Activated CD8-positive, alpha-beta T cell treated with anti-CD3 and anti-CD28 coated beads for 36 hours (primary cell): ENCODE data around the gene NWD2. TPM values are rescaled to one million over a fixed set of nuclear protein-coding genes. Genes with fewer than 3 reads are reported as not detected.

Experiments
- ATAC-seq: fragments of 200-7000 bp; cut with Tn5 transposase; one replicate; pipeline ENCODE4 v1.10.0; 2021; ENCODE audit warnings: mild to moderate bottlenecking, moderate library complexity
- CTCF ChIA-PET: fragments of 350-600 bp; sonication (Branson Sonifier 250); formaldehyde crosslinking; loops from one replicate; lab custom pipeline; 2021; ENCODE audit warnings: antibody characterized with exemption; lab: Charles Lee
- POLR2A ChIA-PET: fragments of 350-600 bp; sonication (Branson Sonifier 250); formaldehyde crosslinking; loops from one replicate; lab custom pipeline; 2021; ENCODE audit warnings: antibody characterized with exemption; lab: Charles Lee
- DNase-seq: peaks from one replicate; pipeline ENCODE4 v3.0.0-alpha.2; 2020
- H3K27ac Mint-ChIP-seq: one replicate; pipeline ENCODE4 v1.8.0; 2021; ENCODE audit warnings: mild to moderate bottlenecking, mixed read lengths
- H3K27me3 Mint-ChIP-seq: one replicate; pipeline ENCODE4 v1.8.0; 2021; ENCODE audit warnings: mixed read lengths
- H3K36me3 Mint-ChIP-seq: one replicate; pipeline ENCODE4 v1.8.0; 2021; ENCODE audit warnings: low read depth, mixed read lengths
- H3K4me1 Mint-ChIP-seq: one replicate; pipeline ENCODE4 v1.8.0; 2021; ENCODE audit warnings: low read depth, mixed read lengths
- H3K4me3 Mint-ChIP-seq: one replicate; pipeline ENCODE4 v1.8.0; 2021; ENCODE audit warnings: mild to moderate bottlenecking, moderate library complexity, mixed read lengths
- H3K9me3 Mint-ChIP-seq: one replicate; pipeline ENCODE4 v1.8.0; 2021; ENCODE audit warnings: mixed read lengths
- CTCF ChIP-seq: fragments of 200-600 bp; IDR thresholded peaks from one replicate; pipeline ENCODE4 v1.8.0; 2022; ENCODE audit warnings: antibody characterized with exemption, mild to moderate bottlenecking
- intact Hi-C: fragments of 100-400 bp; cut with micrococcal nuclease; formaldehyde crosslinking; loops from one replicate; pipeline ENCODE4 v1.10.0; 2022
- total RNA-seq, 2 experiments: library from RNA; stranded (reverse); gene quantifications; one replicate each; pipeline ENCODE4 v1.2.3, GENCODE V29; 2021

NWD2 gene
- total RNA-seq, 2 experiments from 2014 or later = not detected

GRCh38 chr4:37441231-37442061 lies 196.9 kb downstream of the NWD2 start:
- no peak overlapping the region for H3K4me3 Mint-ChIP-seq
- peaks cover 19% of the 10 kb centered on the region for H3K27me3 Mint-ChIP-seq
- no peaks in the 10 kb centered on the region for H3K4me1 Mint-ChIP-seq
- H3K27ac Mint-ChIP-seq = no peak overlapping the region
- DNase-seq (no peak), ATAC-seq (no peak)
- intact Hi-C loops = no loop called here
- H3K36me3 Mint-ChIP-seq = no peaks in the 10 kb centered on the region
- H3K9me3 Mint-ChIP-seq = no peaks in the 10 kb centered on the region
- ChIA-PET POLR2A (no interaction called here), CTCF (interaction anchor here (0.9 to 7.8 kb wide), 3 partner anchors 12 to 254 kb away, joined by 3 to 47 read pairs (median 5); a partner anchor contains a TSS)
- TF ChIP-seq CTCF = no peak

GRCh38 chr4:37442062-37442323 lies 197.4 kb downstream of the NWD2 start:
- ATAC-seq (no peak), DNase-seq (no peak)
- H3K36me3 Mint-ChIP-seq = no peaks in the 10 kb centered on the region
- H3K9me3 Mint-ChIP-seq = no peaks in the 10 kb centered on the region
- intact Hi-C loops = no loop called here
- H3K4me3 Mint-ChIP-seq = no peak overlapping the region
- no peak for TF ChIP-seq CTCF
- ChIA-PET CTCF (interaction anchor here (0.9 to 7.8 kb wide), 3 partner anchors 11 to 254 kb away, joined by 3 to 47 read pairs (median 5); a partner anchor contains a TSS), POLR2A (no interaction called here)
- H3K27ac Mint-ChIP-seq = no peak overlapping the region
- no peaks in the 10 kb centered on the region for H3K4me1 Mint-ChIP-seq
- peaks cover 19% of the 10 kb centered on the region for H3K27me3 Mint-ChIP-seq

- CTCF ChIA-PET = interaction anchor here (7.8 kb wide), 1 partner anchor 10 kb away, joined by 47 read pairs; a partner anchor contains a TSS
- DNase-seq = no peak
- H3K36me3 Mint-ChIP-seq = no peaks in the 10 kb centered on the region
- POLR2A ChIA-PET = no interaction called here
- no peak overlapping the region for H3K27ac Mint-ChIP-seq
- H3K9me3 Mint-ChIP-seq = no peaks in the 10 kb centered on the region
- no peak for TF ChIP-seq CTCF
- no peaks in the 10 kb centered on the region for H3K4me1 Mint-ChIP-seq
- peaks cover 16% of the 10 kb centered on the region for H3K27me3 Mint-ChIP-seq
- no peak for ATAC-seq
- intact Hi-C loops = no loop called here
- H3K4me3 Mint-ChIP-seq = no peak overlapping the region
Observed at GRCh38 chr4:37443137-37443536, 198.6 kb downstream of the NWD2 start.

- Mint-ChIP-seq H3K27ac (no peak overlapping the region), H3K9me3 (no peaks in the 10 kb centered on the region), H3K27me3 (peaks cover 12% of the 10 kb centered on the region), H3K4me1 (no peaks in the 10 kb centered on the region), H3K4me3 (no peak overlapping the region), H3K36me3 (no peaks in the 10 kb centered on the region)
- no peak for ATAC-seq
- no peak for TF ChIP-seq CTCF
- no peak for DNase-seq
- ChIA-PET POLR2A (no interaction called here), CTCF (interaction anchor here (0.7 to 7.8 kb wide), 3 partner anchors 8 to 122 kb away, joined by 3 to 47 read pairs (median 3); a partner anchor contains a TSS)
- intact Hi-C loops = no loop called here
Observed at GRCh38 chr4:37445023-37445422, 200.5 kb downstream of the NWD2 start.

GRCh38 chr4:37446016-37446415 lies 201.5 kb downstream of the NWD2 start:
- TF ChIP-seq CTCF = no peak
- H3K4me3 Mint-ChIP-seq = no peak overlapping the region
- H3K27me3 Mint-ChIP-seq = peaks cover 16% of the 10 kb centered on the region
- ATAC-seq (no peak), DNase-seq (no peak)
- no peaks in the 10 kb centered on the region for H3K4me1 Mint-ChIP-seq
- no peak overlapping the region for H3K27ac Mint-ChIP-seq
- POLR2A ChIA-PET = no interaction called here
- CTCF ChIA-PET = interaction anchor here (1.3 to 7.8 kb wide), 2 partner anchors 7 to 121 kb away, joined by 3 to 47 read pairs; a partner anchor contains a TSS
- no peaks in the 10 kb centered on the region for H3K36me3 Mint-ChIP-seq
- intact Hi-C loops = no loop called here
- no peaks in the 10 kb centered on the region for H3K9me3 Mint-ChIP-seq
